Esophagus squamous epithelium (tissue), 4 donors: Measurements from ENCODE around the gene GDI1.

Experiments used
- CTCF ChIP-seq, 6 experiments: fragments of 450-650 bp in 4 of 6; fragments of 200-600 bp in 2 of 6; sonication (generic) in 2 of 6; IDR thresholded peaks; one replicate each; pipeline ENCODE4 v1.5.1; 2016 to 2019; ENCODE audit warnings: antibody characterized with exemption in 6 of 6, mild to moderate bottlenecking in 4 of 6, moderate library complexity in 4 of 6
- POLR2A ChIP-seq, 4 donors: fragments of 450-650 bp; IDR thresholded peaks; one replicate each; pipeline ENCODE4 v1.6.1; 2017; ENCODE audit warnings: antibody characterized with exemption in 4 of 4, mild to moderate bottlenecking in 4 of 4, moderate library complexity in 3 of 4

DNA sequence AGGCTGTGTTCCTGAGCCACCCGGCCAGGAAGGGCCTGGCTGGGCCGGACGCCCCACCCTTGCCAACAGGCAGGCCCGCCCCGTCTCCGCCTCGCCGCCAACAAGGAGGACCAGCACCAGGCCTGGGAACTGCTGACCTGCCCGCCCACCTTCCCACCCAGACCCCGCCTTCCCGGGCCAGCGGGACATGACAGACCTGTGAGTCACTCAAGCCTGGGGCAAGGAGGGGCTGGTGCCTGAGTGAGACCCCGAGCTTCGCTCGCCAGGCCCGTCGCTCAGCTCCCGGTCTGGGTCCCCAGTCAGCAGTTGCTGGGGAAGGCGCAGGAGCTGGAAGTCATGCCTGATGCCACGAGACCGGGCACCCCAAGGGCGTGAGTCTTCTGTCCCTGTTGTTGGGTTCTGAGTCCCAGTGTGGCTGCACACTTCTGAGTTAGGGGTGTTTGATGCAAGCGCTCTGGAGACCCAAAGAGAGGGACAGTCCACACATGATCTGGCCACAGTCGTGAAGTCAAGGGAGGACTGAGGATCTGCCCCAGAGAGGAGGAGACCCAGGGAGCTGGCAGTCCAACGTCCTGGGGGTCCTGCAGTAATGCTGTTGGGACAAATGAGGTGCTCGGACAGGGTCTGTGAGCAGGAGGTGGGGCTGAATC, 27.6 kb upstream of the GDI1 start, which contains the start of gene DNASE1L1:
- TF ChIP-seq CTCF (IDR thresholded peaks at IDR 0.05) (no peak), POLR2A (IDR thresholded peaks at IDR 0.05) (peak in 1 of 4 donors; percentile 37)
